ENCODE results near the gene FBXW7.

DNA sequence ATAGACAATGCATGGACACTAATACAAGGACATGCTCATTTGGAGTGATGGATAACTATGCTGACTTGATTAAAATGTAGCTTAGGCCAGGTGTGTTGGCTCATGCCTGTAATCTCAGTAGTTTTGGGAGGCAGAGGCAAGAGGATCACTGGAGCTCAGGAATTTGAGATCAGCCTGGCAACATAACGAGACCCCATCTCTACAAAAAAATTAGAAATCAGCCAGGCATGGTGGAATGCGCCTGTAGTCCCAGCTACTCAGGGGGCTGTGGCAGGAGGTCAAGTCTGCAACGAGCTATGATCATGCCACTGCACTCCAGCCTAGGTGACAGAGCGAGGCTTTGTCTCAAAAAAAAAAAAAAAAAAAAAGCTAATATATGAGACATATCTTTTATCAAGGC is 196.3 kb downstream of the FBXW7 start:
- TF ChIP-seq POLR2AphosphoS5 (IDR thresholded peaks at IDR 0.05; ENCODE audit: low read depth, low read length) = no peak
- TF ChIP-seq TAF1 (IDR thresholded peaks at IDR 0.05; ENCODE audit: borderline replicate concordance, insufficient read depth, low read length) = no peak
- TF ChIP-seq, protein P1, sequence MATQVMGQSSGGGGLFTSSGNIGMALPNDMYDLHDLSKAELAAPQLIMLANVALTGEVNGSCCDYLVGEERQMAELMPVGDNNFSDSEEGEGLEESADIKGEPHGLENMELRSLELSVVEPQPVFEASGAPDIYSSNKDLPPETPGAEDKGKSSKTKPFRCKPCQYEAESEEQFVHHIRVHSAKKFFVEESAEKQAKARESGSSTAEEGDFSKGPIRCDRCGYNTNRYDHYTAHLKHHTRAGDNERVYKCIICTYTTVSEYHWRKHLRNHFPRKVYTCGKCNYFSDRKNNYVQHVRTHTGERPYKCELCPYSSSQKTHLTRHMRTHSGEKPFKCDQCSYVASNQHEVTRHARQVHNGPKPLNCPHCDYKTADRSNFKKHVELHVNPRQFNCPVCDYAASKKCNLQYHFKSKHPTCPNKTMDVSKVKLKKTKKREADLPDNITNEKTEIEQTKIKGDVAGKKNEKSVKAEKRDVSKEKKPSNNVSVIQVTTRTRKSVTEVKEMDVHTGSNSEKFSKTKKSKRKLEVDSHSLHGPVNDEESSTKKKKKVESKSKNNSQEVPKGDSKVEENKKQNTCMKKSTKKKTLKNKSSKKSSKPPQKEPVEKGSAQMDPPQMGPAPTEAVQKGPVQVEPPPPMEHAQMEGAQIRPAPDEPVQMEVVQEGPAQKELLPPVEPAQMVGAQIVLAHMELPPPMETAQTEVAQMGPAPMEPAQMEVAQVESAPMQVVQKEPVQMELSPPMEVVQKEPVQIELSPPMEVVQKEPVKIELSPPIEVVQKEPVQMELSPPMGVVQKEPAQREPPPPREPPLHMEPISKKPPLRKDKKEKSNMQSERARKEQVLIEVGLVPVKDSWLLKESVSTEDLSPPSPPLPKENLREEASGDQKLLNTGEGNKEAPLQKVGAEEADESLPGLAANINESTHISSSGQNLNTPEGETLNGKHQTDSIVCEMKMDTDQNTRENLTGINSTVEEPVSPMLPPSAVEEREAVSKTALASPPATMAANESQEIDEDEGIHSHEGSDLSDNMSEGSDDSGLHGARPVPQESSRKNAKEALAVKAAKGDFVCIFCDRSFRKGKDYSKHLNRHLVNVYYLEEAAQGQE (IDR thresholded peaks at IDR 0.05; ENCODE audit: insufficient read depth in 1 of 2, low read depth in 2 of 2, low read length in 2 of 2) = no peak

Measured in PFSK-1 (cell line).